Measurements from ENCODE around the gene FBXW7.

Gene FBXW7

DNA sequence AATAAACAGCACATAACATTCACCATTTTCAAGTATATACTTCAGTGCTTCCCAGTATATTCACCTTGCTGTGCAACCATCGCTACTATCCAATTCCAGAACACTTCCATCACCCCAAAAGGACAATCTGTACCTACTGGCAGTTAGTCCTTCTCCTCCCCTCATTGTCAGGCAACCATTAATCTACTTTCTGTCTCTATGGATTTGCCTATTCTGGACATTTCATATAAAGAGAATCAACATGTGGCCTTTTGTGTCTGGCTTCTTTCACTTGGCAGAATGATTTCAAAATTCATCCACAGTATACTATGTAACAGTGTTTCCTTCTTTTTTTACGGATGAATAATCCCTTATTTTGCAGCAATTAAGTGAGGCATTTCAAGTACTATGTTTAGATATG is 189.4 kb downstream of the FBXW7 start:
- no peak for DNase-seq (ENCODE audit: extremely low read depth in 1 of 2, low read depth in 1 of 2)

DNA sequence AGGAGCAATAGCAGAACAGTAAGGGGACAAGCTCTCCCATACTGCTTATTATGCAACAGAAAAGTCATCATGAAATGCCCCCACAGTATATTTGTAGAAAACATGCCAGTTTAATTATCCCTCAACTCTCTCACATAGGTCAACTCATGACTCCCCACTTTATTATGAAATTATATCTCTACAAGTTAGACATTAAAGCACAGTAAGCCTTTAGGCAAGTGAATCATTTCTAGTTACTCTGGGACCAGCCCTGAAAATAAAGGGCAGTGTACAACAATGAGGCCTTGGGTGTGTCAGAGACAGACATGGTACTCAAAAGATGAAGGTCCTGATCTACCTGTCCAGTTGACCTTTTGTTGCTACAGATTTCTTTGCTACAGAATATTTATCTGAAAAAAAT is 191.9 kb downstream of the FBXW7 start:
- DNase-seq (ENCODE audit: extremely low read depth in 1 of 2, low read depth in 1 of 2), result no peak

DNA sequence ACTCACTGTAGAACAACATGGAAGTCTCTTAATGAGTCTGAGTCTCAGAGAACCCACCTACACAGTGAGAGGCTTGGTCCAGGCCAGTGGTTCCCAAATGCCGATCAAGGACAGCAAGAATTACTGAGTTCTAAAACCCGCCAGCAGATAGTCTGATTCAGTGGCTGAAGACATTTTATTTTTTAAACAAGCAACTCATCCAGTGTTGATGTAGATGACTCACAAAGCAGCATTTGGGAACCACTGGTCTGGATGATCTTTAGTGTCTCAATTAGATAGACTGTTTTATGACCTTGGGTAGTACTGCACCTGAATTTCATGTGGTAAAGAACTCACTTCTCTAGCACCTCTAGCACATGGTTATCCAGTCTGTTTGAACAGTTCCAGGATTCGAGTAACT is 193.6 kb downstream of the FBXW7 start:
- DNase-seq (ENCODE audit: extremely low read depth in 1 of 2, low read depth in 1 of 2), result no peak

DNA sequence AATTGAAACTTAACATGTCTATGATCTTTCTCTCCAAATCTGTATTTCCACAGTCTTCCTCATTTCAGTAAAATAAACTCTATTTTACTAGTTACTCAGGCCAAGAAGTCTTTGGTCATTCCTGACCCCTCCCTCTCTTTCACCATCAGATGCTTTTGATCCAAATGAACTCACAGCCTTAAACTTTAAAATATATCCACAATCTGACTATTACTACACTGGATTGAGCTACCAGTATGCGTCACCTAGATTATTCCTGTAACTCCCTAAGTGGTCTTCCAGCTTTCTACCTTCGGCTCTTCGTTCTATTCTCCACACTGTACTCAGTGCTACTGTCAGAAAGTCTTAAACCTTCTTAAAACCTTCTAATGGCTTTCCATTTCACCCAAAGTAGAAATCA is 195.1 kb downstream of the FBXW7 start:
- no peak for DNase-seq (ENCODE audit: extremely low read depth in 1 of 2, low read depth in 1 of 2)

DNA sequence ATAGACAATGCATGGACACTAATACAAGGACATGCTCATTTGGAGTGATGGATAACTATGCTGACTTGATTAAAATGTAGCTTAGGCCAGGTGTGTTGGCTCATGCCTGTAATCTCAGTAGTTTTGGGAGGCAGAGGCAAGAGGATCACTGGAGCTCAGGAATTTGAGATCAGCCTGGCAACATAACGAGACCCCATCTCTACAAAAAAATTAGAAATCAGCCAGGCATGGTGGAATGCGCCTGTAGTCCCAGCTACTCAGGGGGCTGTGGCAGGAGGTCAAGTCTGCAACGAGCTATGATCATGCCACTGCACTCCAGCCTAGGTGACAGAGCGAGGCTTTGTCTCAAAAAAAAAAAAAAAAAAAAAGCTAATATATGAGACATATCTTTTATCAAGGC is 196.3 kb downstream of the FBXW7 start:
- no peak for DNase-seq (ENCODE audit: extremely low read depth in 1 of 2, low read depth in 1 of 2)

DNA sequence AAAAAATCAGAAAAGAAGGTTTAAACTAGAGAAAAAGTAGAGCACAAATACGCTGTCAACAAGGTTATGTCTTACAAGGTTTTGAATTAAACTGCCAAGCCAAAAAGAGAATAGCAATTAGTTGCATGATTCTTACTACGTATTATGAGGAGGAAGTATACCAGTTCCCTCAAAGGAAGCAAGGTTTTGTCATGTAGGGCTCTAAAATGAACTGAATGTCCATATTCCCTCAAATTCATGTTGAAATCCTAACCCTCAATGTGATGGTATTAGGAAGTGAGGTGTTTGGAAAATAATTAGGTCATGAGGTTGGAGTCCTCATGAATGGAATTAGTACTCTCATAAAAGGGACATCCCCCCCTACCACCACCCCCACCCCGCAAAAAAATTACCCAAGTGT is 201.0 kb downstream of the FBXW7 start:
- no peak for DNase-seq (ENCODE audit: extremely low read depth in 1 of 2, low read depth in 1 of 2)

DNA sequence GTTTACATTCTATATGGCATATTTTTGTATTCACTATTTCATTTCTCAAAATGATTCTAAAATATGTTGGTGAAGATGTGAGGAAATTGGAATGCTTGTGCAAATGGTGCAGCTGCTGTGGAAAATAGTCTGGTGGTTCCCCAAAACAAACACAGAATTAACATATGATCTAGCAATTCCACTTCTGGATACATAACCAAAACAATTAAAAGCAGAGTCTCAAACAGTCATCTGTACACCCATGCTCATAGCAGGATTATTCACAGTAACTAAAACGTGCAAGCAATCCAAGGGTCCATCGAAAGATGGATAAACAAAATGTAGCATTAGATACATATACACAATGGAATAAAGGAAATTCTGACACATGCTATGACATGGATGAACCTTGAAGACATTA is 204.8 kb downstream of the FBXW7 start:
- DNase-seq (ENCODE audit: extremely low read depth in 1 of 2, low read depth in 1 of 2), result no peak

DNA sequence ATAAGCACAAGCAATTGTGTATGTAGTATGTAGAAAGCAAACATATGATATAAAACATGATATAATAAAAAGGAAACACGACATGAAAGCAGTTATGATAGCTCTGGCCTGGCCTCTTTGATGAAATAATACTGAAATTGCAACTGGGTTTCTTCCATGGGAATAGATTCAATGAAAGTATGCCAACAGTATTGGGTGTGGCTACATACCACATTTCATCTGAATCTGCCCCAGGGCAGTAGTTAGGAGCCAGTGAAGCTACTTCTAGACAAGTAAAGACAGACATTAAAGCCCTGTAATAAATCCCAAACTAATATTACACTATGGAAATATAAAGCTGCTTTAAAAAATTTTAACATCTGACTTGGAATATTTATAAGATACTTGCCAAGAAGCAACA is 207.3 kb downstream of the FBXW7 start:
- DNase-seq (ENCODE audit: extremely low read depth in 1 of 2, low read depth in 1 of 2), result no peak

DNA sequence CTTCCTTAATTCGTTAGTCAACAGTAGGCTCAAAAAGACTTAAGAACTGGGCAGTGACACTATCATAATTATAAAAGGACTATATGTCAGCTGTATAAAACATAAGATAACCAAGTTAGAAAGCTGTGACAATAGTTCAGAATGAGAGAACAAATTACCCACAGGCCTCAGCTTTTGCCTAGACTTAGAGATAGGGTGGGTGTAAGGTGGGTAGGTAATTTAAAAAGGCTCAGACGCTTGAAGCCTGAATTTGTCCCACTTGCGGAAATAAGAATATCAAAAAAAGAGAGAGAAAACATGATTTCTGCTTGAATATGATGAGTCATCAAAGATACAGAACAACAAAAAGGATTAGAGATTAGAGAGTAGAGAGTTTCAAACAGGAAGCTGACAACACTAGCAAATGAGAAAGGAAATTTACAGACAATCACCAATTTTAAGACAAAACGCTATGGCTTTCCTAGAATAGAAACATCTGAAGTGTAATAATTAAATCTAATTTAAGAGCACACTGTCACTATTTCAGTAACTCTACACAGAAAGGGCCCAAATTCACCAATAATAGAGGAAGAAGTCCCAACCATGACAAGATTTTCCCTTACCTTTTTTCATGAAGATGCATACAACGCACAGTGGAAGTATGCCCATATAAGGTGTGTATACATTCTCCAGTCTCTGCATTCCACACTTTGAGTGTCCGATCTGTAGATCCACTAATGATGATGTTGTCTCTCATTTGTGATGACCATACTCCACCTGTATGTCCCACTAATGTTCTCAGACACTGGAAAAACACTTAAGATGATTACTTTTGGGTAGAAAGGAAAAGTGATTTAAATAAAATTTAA is 208.1 kb downstream of the FBXW7 start:
- DNase-seq (ENCODE audit: extremely low read depth in 1 of 2, low read depth in 1 of 2), result no peak

DNA sequence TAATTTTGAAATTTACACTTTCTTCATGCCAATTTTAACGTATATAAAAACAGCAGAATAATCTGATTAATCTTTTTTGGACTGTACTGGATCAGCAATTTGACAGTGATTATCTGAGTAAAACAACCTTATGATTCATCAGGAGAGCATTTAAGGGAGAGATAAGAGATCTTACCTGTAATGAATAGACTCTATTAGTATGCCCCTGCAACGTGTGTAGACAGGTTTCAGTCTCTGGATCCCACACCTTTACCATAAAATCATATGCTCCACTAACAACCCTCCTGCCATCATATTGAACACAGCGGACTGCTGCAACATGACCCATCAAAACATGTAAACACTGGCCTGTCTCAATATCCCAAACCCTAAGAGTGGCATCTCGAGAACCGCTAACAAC is 210.1 kb downstream of the FBXW7 start:
- no peak for DNase-seq (ENCODE audit: extremely low read depth in 1 of 2, low read depth in 1 of 2)

DNA sequence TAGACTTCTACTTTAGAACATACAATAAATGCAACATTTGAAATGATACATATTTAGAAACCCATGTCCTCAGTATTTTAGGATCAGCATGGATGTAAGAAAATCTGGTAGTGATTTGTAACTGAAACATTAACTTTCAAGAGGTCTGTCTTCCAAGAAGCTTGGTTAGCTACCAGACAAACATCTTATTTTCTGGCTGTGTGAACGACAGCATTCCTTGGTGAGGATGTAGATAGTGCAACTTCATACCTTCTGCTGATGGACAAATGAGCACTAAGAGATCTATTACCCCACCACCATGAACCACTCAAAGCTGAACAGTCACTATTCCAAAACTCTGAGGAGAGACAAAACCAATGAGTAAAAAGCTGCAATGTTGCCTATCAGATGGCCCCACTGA is 212.7 kb downstream of the FBXW7 start:
- DNase-seq (ENCODE audit: extremely low read depth in 1 of 2, low read depth in 1 of 2), result no peak

DNA sequence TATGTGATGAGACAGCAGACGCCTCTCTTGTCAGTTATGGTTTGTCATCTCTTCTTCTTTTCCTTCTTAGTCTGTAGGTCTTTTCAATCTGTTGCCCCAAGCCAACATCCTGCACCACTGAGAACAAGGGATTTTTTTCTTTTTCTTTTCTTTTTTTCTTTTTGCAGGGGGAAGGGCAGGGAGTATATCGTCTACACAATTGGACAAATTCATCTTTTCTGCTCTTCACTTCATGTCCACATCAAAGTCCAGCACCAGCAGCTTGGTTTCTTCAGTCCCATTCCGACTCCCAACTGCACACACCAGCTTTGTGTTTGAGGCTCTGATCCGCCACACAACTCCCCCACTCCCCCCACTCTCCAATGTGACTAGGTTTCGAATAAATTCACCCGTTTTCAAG is 213.2 kb downstream of the FBXW7 start:
- DNase-seq (ENCODE audit: extremely low read depth in 1 of 2, low read depth in 1 of 2), result no peak

DNA sequence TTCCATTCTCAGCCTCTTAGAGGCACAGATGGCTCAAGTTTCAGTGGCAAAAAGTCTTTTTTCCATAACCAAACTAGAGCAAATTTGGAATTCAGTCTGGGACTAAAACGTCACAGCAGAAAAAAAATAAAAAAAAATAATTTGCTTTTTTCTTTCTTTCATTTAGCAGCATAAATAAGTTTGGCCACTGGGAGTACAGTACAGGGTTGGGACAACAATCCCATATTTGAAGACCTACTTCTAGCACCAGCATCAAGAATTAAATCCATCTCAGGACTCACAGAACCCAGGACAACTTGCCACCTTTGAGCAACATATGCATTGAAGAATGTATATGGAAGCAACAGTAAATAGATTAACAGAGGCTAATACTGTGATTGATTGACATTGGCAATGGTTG is 214.0 kb downstream of the FBXW7 start:
- no peak for DNase-seq (ENCODE audit: extremely low read depth in 1 of 2, low read depth in 1 of 2)

DNA sequence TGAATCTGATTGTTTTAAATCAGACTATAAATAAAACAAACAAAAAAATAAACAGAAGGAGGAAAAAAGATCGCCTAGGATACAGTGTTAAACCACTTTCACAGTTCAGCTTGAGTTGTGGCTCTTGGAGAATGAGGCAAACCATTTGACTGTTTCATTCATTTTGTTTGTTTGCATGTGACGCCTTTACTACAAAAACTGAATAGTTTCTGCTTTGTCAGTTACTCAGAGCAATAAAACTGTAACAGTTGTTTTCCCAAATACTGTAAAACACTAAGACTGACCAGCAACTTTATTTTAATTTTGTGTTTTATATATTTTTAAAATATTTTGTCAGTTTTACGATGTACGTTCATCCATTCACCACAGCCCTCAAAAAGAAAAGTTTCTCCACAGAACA is 214.5 kb downstream of the FBXW7 start:
- no peak for DNase-seq (ENCODE audit: extremely low read depth in 1 of 2, low read depth in 1 of 2)

DNA sequence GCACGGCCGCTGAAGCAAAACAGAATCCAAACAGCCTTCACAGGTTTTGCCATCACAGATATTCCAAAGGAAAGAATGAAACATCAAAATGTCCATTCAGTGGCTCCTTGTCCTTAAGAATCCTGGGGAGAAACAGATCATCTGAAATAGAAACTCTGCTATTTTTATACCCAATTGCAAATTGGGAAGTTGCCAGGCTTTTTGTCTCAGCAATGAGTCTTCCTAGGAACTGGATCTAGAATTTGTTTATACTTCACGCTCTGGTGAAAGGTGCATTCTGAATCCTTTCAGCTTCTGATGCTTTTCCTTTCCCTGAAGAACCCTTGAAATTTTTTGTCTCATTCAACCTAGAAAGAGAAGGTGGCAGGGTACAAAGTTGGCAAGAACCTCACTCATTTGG is 218.9 kb downstream of the FBXW7 start:
- no peak for DNase-seq (ENCODE audit: extremely low read depth in 1 of 2, low read depth in 1 of 2)

DNA sequence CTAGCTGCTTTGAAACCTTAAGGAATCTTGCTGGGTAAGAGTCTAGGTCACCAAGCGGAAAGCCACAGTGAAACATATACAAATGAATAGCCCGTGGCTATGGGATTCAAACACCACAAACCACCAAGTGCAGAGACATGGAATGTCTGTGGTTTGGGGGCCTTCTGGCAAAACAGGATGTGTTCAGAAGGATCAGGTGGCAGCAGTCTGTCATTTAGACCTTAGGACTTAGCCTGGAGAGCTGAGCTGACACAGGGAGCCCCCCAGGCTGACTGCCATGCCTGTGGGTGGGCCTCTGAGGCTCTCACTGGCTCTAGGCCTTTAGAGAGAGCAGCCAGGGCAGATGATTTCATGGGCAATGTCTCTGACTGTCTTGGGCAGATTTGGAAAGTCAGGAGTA is 225.6 kb downstream of the FBXW7 start:
- no peak for DNase-seq (ENCODE audit: extremely low read depth in 1 of 2, low read depth in 1 of 2)

DNA sequence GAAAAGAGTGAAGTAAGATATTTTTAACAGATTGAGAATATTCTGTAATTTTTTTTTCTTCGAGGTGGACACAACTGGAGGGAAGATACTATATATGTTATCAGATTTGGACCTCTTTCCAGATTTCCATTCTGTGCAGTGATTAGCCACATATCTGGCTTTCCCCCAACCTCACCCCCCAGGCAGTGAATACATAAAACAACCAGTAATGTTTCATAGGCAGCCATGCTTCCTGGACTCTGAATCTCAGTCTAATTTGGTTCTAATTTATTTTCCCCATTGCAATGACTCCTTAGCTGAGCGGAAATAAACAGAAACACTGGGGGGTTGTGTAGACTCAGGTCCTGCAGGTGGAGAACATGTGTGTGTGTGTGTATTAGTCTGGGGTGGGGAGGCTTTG is 226.5 kb downstream of the FBXW7 start:
- DNase-seq (ENCODE audit: extremely low read depth in 1 of 2, low read depth in 1 of 2), result no peak

DNA sequence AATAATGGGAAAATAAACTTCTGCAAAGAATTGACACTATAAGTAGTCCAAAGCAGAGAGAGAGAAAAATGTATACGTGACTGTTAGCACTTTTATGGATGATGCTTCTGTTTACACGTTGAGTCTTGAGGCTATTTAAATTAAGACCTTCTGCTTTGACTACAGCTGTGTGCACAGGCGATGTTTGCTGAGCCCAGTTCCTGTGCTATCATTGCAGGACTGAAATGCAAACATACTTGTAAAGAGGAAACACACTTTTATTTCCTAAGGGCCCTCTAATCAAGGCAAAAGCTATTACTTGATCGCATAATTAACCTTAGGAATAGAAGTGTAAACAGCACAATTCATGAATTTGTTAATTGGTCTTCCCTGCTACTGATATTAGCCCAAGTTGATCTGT is 226.9 kb downstream of the FBXW7 start:
- DNase-seq (ENCODE audit: extremely low read depth in 1 of 2, low read depth in 1 of 2), result no peak

DNA sequence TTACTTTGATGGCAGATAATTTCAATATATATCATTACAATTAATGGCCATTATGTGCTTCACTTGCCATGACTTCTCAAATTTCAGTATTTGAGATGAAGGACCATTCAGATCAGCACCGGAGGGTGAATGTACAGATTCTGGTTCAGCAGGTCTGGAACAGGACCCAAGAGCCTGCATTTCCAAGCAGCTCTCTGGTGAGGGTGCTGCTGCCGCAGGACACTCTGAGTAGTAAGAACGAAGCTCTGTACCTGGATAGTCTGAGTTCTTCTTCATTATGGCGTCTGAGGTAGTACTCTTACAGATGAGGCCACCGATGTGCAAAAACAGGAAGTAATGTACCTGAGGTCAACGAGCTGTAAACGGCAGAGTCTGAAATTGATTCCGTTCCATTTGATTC is 228.2 kb downstream of the FBXW7 start:
- DNase-seq (ENCODE audit: extremely low read depth in 1 of 2, low read depth in 1 of 2), result no peak

DNA sequence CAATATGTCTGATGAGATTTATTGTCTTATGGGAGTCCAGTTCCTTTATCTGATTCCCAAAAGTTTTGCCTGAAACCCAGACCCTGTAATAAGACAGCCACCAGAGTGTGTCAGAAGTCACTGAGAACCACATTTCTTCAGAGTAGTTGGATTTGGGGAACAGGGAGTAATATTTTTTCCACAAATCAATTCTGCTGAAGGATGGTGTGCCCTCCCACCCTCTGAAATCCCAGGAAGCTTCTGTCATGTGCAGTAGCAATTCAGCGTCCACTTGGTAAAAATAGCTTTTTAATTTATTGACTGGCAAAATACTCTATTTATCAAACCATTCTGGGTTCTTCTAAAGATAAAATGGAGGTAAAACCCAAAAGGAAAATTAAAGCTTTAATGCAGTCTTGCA is 229.4 kb downstream of the FBXW7 start:
- no peak for DNase-seq (ENCODE audit: extremely low read depth in 1 of 2, low read depth in 1 of 2)

DNA sequence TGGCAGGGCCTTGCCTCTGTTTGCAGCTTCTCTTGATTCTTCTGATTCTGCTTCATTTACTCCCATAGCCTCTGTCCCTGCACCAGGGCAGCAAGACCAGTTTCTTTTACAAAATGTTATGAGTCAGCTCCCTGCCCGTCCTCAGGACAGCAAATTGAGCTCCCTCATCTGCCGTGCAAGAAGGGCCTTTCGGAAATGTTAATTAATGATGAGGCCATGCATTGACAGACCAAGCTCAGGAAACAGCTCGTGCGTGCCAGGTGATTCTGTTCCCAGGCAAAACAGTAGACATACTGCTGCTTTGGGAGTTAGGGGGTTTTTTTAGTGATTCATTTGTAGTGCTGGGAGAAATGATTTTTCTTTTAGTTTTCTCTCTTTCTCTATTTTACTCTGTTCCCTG is 231.7 kb downstream of the FBXW7 start:
- no peak for DNase-seq (ENCODE audit: extremely low read depth in 1 of 2, low read depth in 1 of 2)

DNA sequence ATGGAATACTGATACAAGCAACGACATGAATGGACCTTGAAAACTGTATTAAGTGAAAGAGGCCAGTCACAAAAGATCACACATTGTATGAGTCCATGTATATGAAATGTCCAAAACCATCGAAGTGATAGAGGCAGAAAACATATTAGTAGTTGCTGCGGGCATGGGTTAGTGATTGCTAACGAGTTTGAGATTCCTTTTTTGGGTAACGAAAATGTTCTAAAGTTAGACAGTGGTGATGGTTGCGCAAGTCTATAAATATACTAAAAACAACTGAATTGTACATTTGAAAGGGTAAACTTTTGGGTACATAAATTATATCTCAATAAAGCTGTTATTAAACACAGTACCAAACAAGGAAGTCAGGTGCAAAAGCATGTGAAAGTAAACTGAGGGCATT is 234.5 kb downstream of the FBXW7 start:
- DNase-seq (ENCODE audit: extremely low read depth in 1 of 2, low read depth in 1 of 2), result no peak

DNA sequence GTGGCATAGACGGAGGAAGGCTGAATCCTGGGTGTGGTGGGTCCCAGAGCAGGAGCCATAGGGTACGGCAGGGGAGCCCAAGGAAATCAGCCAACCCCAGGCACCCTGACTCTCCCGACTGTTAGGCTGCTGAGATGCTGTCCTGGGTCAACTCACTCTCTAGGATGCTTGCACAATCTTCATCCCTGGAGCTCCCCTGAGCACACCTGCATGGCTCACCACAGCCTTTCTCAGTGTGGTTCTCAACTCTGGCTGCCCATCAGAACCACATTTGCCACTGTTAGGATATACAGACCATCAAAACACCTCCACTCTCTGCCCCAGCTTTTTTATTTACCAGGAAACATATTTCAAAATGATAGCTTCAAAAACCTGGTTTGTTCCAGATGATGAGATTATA is 236.3 kb downstream of the FBXW7 start:
- no peak for DNase-seq (ENCODE audit: extremely low read depth in 1 of 2, low read depth in 1 of 2)

Measured in stimulated activated CD8-positive, alpha-beta memory T cell treated with anti-CD3 and anti-CD28 coated beads, Interleukin-7, amount 100 ng/mL, for 48 hours (primary cell).